Left kidney (tissue), 2 donors: ENCODE results near the gene PRKCZ. TPM values are rescaled to one million over a fixed set of nuclear protein-coding genes. Genes with fewer than 3 reads are reported as not detected.
"Not testable (repeated sequence)": the region's sequence is repeated elsewhere in the genome, so short reads cannot be mapped to it uniquely, and the experiment has no call there.

ENCODE experiments used
- DNase-seq: peaks from one replicate; pipeline ENCODE4 v3.0.0-alpha.2; 2013
- polyA plus RNA-seq: library from polyadenylated mRNA; unstranded; fragments of 120-200 nt; gene quantifications from one replicate; pipeline ENCODE4 v1.2.1, GENCODE V29; 2013; ENCODE audit not compliant: insufficient read length

Gene PRKCZ
- polyA plus RNA-seq, 1 donor = 29.7 TPM

DNA sequence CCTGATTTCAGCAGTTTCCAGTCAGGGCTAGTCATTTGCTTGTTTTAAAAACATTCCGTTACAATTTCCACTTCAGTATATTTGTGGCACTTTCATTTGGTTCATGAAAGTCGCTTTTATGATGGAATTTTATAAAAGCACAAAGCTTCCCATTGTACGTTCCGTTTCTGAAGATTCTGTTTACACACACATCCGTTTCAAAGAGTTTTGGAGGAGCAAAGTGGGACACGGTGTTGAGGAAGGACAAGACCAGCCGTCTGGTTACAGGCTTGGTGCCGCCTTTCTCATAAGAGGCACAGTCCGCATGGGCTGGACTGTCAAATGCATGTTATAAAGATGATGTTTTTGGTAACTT lies 84.0 kb downstream of the PRKCZ start:
- no peak for DNase-seq

DNA sequence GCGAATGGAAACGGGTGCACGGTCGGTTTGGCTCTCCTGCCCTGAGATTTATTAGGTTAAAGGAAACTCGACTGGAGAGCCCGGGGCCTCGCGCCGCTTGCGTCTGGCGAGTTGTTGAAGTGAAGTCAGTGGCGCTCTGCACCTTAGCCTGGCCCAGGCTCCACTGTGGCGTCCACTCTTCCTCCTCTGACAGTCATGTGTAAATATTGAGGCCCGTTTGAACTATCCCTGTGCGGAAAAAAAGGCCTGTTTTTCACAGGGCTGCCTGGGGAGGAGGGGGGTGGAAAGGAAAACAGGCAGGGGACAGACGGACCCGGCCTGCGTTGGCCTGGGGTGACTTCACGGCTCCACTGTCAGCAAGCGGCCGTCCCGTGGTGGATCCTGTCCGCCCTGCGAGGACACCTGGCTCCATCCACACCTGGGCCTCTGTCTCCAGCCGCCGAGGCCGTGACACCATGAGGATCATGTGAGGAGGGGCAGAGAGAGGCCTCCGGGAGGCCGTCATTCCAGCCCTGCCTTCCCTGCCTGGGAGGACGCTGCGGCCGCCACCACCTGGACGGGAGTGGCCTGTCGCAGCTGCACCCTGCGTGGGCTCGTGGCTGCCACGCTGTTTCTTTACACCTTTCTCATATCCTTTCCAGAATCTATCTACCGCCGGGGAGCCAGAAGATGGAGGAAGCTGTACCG lies 84.6 kb downstream of the PRKCZ start:
- no peak for DNase-seq

DNA sequence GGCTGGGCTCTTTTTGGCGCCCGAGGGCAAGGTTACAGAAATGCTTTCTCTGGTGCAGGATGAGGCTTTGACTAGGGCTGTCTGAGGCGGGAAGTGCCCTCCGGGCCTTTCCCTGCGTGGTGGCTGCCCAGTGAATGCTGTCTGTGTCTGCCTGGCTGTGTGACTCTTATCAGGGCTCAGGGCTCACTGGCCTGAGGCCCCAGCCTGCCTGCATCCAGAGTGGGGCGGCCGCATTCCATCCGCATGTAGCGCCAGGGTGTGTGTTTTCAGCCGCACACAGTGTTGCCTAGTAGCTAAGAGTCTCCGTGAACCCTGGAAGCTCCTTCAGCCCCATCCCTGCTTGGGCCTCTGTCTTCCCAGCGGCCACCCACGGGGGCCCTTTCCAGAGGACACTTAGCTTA lies 85.2 kb downstream of the PRKCZ start:
- DNase-seq = peak; percentile 79

DNA sequence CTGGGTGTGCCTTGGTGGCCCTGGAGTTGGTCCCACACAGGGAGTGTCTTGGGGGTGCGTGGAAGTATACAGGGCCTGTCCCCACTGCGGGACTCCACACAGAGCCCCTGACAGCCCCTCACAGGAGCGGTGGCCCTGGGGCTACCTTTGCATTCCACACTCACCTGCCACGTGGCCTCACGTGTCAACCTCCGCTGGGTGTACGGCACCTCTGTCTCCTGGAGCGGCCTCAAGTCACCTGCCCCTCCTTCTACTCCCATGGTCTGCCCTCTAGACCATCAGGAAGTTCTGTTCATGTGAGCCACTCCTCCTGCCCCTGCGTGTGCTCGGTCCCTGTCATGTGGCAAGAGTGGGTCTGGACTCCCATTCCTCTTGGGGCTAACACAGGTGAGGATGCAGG lies 85.7 kb downstream of the PRKCZ start:
- DNase-seq = no peak

DNA sequence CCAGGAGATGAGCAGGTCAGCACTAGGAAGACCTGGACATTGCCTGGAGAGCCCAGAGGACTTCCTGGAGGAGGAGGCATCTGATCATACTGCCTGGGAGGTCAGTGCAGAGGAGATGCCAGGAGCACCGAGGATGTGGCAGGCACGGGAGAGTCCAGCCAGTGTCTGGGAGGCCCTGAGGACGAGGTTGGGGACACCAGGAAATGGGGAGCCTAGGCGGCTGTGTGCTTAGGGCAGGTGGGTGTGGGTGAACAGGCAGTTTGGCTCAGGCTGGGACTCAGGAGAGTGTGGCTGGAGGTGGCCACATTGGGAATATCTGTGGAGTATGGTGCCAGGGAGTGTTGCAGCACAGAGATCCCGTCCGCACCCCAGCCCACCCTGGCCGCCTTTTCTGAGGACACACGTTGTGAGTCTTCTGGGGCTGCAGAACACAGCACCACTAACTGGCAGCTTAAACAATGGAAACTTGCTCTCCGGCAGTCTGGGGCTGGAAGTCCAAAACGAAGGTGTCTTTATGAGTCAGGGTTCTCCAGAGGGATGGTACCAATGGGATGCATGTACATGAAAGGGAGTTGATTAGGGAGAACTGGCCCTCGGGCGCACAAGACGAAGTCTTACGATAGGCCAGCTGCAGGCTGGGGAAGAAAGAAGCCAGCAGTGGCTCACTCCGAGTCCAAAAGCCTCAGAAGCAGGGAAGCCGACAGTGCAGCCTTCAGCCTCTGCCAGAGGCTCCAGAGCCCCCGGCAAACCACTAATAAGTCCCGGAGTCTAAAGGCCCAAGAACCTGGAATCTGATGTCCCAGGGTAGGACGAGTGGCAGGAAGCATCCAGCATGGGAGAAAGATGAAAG lies 86.4 kb downstream of the PRKCZ start:
- DNase-seq = no peak

DNA sequence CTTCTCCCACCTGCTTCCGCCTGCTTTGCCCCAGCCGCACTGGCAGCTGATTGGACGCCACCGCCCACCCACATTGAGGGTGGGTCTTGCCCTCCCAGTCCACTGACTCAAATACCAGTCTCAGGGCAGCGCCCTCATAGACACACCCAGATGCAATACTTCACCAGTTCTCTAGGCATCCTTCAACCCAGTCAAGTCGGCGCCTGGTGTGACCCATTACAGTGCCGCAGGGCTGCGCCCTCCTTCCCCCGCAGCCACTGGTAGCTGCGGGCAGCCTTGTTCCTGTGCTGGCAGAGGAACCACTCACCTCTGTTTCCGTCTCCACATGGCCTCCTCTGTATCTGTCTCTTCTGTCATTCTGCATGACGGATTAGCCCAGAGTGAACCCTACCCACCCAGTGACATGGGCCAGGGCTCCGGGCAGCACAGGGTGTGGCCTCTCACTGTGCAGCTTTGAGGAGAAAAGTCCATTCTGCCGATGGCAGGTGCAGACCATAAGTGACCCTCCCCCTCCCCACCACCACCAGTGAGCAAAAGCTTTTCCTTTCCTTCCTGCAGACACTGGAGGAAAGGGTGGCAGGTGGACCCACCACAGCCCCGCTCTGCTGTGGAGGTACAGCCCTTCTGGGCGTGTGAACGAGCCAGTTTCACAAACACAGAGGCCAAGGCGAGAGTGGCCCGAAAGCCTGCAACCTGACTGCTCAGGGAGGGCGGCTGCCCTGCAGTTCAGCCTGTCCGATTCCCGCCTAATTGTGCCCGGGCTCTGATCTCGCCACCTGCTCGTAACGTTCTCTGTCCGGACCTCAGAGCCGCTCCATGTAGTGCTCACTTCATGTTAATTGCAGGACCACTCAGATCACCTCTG lies 87.3 kb downstream of the PRKCZ start:
- DNase-seq = no peak

DNA sequence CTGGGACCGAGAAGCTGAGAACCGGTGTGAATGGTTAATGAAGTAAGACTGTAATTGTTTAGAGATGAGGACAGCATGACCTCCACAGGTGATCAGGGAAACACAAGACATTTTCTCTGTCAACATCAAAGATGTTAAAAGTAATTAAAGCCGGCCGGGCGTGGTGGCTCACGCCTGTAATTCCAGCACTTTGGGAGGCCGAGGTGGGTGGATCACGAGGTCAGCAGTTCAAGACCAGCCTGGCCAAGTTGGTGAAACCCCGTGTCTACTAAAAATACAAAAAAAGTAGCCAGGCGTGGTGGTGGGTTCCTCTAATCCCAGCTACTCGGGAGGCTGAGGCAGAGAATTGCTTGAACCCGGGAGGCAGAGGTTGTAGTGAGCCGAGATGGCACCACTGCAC lies 88.9 kb downstream of the PRKCZ start:
- not testable (repeated sequence) for DNase-seq

DNA sequence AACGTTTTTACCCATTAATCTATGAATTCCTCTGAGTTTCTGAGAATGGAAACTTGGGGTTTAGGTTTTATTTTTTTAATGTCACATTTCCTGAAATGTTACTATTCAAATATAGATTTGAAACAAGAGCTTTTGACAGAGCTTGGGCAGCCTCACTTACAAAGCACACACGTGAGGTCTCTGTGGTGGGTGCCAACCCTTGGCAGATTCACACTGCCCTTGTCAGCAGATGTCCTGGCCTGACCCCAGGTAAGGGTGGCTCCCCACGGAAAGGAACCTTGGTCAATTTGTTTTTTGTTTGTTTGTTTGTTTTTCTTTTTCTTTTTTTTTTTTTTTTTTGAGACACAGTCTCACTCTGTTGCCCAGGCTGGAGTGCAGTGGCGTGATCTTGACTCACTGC lies 90.8 kb downstream of the PRKCZ start:
- no peak for DNase-seq

DNA sequence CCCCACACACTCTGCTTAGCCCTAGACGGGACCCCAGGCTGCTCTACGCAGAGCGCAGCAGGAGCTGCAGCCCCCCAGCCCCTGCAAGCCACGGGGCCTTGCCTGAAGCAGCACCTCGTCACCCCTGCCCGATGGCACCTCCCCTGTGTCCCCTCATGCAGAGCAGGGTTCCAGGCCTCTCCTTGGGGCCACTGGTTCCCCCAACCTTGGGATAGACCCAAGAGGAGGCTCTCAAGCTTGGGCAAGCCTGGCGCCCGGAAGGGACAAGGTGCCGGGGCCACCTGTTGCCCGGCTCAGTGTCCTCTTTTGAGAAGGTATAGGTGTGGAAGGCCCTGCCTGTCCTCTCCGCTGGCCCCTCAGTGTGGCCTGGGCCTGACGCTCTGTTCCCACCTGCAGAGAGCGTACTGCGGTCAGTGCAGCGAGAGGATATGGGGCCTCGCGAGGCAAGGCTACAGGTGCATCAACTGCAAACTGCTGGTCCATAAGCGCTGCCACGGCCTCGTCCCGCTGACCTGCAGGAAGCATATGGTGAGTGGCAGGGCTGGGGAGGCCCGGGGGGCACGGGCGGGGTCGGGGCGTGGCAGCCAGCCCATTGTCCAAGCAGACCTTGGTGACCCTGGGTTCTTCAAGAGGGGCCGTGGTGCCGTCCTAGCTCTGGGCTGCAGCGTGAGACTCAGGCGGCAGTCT lies 93.7 kb downstream of the PRKCZ start:
- DNase-seq = no peak

DNA sequence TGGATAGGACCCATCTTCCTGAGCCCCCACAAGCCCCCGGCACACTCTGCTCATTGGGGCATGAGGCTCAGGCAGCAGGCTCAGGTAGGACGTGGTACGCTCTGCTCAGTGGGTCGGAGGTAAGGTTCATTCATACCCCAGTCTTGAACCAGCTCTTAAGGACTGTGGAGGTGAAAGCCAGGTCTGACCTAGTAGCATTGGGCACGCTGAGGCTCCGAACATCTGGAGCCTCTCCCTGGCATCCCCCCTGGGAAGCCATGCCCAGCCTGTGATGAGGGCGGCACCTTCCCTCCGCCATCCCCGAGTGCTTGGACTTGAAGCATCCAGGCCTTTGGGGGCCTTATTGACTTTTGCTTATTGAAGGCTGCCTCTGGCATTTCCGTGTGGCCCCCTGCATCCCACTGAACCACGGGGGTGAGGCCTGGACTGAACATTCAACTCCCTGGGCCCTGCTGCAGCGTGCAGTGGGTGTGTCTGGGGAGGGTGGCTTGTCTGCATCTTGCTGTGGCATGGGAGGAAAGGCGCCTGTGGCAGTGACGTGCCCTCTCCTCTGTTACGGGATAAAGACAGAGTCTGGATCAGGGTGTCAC lies 94.4 kb downstream of the PRKCZ start:
- no peak for DNase-seq

DNA sequence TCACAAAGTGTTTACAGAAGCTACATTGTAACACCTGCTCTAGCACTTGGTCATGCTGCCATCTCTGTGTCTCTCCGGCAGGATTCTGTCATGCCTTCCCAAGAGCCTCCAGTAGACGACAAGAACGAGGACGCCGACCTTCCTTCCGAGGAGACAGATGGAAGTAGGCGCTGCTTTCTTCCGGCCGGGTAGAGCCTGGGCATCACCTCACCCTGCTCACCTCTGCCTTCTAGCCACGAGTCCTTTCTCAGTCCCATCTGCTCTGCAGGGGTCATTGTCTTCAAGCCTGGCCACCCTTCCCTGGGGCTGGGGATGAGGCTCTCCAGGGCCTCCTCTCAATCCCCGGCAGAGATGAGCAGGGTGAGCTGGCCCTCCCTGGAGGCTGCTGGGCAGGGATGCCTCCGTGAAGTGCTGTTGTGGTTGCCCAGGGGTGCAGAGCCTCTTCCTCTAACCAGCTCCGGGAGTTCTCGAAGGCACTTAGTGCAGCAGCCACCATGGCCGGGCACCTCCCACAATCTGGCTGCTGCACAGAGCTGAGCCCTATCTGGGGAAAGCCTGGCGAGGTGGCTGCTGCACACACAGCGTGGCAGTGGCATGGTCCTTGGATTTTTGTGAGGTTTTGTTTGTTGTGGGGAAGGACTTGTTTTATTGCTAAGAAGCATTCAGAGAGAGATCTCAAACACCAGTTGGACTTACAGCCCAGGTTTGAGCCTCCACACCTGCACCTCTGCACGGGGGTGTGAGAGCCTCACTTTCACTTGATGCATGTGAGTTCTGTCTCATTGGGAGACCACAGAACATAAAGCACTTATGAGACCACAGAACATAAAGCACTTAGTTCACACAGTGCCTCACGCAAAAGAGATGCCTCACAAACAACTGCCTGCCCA lies 96.0 kb downstream of the PRKCZ start:
- DNase-seq = no peak

DNA sequence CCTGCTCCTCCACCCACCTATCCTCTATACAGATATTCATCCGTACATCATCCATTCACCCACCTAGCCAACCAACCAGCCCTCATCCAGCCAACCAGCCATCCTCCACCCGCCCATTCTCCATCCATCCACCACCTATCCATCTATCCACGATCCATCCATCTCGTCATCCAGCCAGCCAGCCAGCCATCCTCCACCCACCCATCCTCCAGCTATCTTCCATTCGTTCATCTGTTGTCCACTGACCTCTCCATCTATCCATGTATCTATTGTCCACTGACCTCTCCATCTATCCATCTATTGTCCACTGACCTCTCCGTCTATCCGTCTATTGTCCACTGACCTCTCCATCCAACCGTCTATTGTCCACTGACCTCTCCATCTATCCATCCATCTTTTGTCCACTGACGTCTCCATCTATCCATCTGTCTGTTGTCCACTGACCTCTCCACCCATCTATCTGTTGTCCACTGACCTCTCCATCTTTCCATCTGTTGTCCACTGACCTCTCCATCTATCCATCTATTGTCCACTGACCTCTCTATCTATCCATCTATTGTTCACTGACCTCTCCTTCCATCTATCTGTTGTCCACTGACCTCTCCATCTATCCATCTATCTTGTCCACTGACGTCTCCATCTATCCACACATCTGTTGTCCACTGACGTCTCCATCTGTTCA lies 96.8 kb downstream of the PRKCZ start:
- DNase-seq = no peak

DNA sequence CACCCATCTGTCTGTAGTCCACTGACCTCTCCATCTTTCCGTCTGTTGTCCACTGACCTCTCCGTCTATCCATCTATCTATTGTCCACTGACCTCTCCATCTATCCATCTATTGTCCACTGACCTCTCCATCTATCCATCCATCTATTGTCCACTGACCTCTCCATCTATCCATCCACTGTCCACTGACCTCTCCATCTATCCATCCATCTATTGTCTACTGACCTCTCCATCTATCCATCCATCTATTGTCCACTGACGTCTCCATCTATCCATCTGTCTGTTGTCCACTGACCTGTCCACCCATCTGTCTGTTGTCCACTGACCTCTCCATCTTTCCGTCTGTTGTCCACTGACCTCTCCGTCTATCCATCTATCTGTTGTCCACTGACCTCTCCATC lies 97.7 kb downstream of the PRKCZ start:
- DNase-seq = not testable (repeated sequence)

DNA sequence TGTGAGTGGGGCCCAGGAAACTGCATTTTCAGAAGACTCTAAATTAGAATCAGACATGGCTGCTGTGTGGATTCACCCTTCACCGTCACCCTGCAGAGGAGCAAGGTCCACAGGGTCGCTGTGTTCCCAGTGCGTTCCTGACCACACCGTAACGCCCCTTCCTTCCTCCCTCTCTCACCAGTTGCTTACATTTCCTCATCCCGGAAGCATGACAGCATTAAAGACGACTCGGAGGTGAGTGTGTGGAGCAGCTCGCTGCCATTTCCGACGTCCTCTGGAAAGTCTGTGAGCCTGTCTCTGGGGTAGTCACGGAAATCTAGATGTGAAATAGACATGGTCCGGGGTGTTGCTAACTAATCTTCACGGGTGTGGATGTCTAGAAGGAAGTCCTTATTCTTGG lies 98.5 kb downstream of the PRKCZ start:
- no peak for DNase-seq

DNA sequence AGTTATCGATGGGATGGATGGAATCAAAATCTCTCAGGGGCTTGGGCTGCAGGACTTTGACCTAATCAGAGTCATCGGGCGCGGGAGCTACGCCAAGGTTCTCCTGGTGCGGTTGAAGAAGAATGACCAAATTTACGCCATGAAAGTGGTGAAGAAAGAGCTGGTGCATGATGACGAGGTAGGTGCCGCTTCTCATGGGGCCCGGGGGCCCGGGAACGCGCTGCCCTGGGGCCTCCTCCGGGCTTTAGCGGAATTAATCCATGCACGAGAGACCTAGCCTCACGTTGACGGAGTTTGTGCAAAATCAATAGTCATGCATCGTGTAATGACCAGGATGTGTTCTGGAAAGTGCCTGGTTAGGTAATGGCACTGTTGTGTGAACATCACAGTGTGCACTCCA lies 100.6 kb downstream of the PRKCZ start:
- DNase-seq = no peak

DNA sequence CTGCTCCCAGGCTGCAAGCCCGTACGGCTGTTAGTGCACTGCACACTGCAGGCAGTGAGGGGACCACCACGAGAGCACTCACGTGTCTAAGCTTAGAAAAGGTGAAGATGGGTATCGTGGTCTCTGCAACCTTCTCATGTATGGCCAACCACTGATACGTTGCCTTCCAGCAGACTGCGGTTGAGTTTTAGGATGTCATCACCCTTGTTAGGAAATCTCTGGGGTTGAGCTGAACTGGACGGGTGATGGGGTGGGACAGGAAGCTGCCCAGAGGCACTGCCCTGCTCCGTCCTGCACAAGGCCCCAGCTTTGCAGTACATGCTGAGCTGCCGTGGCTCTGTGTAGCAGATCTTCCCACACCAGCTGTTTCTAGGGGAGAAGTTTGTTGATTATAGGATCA lies 101.0 kb downstream of the PRKCZ start:
- DNase-seq = no peak

DNA sequence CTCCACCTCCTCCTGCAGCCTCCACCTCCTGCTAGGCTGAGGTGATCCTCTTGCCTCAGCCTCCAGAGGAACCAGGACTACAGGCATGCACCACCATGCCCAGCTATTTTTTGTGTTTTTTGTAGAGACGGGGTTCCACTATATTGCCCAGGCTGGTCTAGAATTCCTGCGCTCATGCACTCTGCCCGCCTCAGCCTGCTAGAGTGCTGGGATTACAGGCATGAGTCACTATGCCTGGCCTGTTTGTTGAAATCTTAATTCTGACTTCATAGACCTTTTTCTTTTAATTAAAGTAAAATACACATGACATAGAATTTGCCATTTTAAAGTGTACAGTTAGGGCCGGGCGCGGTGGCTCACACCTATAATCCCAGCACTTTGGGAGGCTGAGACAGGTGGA lies 101.7 kb downstream of the PRKCZ start:
- DNase-seq = no peak

DNA sequence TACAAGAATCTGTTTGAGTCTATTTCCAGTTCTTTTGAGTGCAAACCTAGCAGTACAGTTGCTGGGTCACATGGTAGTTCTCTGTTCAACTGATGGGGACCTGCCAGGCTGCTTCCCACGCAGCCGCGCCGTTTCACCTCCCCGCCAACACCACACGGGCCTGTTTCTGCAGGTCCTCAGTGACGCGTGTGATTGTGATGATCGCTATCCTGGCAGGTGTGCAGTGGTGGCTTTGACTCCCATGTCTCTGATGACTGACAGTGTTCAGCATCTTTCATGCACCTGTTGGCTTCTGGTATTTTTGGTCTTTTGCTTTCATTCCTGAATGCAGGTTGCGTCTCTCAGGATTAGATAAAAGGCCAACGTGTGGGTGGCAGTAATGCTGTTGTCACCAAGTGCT lies 102.7 kb downstream of the PRKCZ start:
- DNase-seq = no peak

DNA sequence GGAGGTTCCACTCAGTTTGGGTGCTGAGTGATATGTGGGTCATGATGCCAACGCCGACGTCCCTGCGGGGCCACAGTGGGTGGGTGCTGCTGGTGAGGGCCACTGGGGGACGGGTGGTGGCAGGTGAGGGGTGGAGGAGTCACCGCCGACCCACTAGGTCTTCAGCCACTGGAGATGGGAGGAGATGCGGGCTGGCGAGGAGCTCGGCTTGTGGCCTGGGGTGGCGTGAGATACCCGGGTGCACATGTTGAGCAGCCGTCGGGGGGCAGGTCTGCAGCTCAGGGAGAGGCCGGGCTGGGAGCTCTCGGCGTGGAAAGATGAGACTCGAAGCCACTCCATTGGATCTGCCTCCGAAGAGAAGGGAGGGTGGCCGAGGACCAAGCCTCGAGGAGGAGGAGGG lies 103.8 kb downstream of the PRKCZ start:
- no peak for DNase-seq

DNA sequence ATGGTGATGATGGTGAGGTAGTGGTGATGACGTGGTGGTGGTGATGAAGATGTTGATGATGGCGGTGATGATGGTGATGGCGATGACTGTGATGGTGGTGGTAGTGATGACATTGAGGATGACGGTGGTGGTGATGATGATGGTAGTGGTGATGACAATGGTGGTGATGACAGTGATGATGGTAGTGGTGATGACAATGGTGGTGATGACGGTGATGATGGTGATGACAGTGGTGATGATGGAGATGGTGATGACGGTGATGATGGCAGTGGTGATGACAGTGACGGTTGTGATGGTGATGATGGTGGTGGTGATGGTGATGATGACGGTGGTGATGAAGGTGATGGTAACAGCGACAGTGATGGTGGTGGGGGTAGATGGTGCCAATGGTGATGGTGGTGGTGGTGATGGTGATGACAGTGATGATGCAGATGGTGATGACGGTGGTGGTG lies 105.0 kb downstream of the PRKCZ start:
- no peak for DNase-seq
